Trophoblast cell (in vitro differentiated cells and primary cell): ENCODE results near the gene OR10H1.

ENCODE experiments used
- DNase-seq, 2 donors: peaks; one replicate each; pipeline ENCODE4 v3.0.0-alpha.2; 2016
- H2AFZ ChIP-seq: 2 replicates; pipeline ENCODE4 v1.6.1; 2013; ENCODE audit warnings: low read length, moderate library complexity, mild to moderate bottlenecking; ENCODE audit not compliant: insufficient read depth, poor library complexity
- H2AK5ac ChIP-seq: 2 replicates; pipeline ENCODE4 v1.6.1; 2013; ENCODE audit warnings: mild to moderate bottlenecking, low read length
- H2BK120ac ChIP-seq: 2 replicates; pipeline ENCODE4 v1.6.1; 2013; ENCODE audit warnings: low read length, mild to moderate bottlenecking, moderate library complexity; ENCODE audit not compliant: insufficient read depth, poor library complexity
- H2BK12ac ChIP-seq: 2 replicates; pipeline ENCODE4 v1.6.1; 2013; ENCODE audit warnings: mild to moderate bottlenecking, low read length, moderate library complexity
- H2BK5ac ChIP-seq: 2 replicates; pipeline ENCODE4 v1.6.1; 2013; ENCODE audit warnings: low read length, low read depth, moderate library complexity, mild to moderate bottlenecking; ENCODE audit not compliant: poor library complexity
- H3K14ac ChIP-seq: 2 replicates; pipeline ENCODE4 v1.6.1; 2013; ENCODE audit warnings: mild to moderate bottlenecking, low read length
- H3K18ac ChIP-seq: 2 replicates; pipeline ENCODE4 v1.6.1; 2013; ENCODE audit warnings: mild to moderate bottlenecking, low read length
- H3K23ac ChIP-seq: 2 replicates; pipeline ENCODE4 v1.6.1; 2013; ENCODE audit warnings: low read length
- H3K27ac ChIP-seq: 2 replicates; pipeline ENCODE4 v1.5.1; 2013; ENCODE audit warnings: low read depth, mild to moderate bottlenecking, inconsistent platforms, low read length, moderate library complexity
- H3K27me3 ChIP-seq: 2 replicates; pipeline ENCODE4 v1.6.1; 2013; ENCODE audit warnings: inconsistent platforms, mild to moderate bottlenecking, low read length, moderate library complexity; ENCODE audit not compliant: insufficient read depth
- H3K36me3 ChIP-seq, 2 experiments: 1 replicate in 1 of 2; 2 replicates in 1 of 2; pipeline ENCODE4 v1.6.1; 2013; ENCODE audit warnings: low read length in 2 of 2, mild to moderate bottlenecking in 2 of 2, moderate library complexity in 1 of 2; ENCODE audit not compliant: insufficient read depth in 2 of 2, control insufficient read depth in 1 of 2
- H3K4ac ChIP-seq: 2 replicates; pipeline ENCODE4 v1.6.1; 2013; ENCODE audit warnings: low read depth, mild to moderate bottlenecking, low read length, moderate library complexity
- H3K4me1 ChIP-seq, 2 experiments: 1 replicate in 1 of 2; 2 replicates in 1 of 2; pipeline ENCODE4 v1.6.1; 2013; ENCODE audit warnings: low read length in 2 of 2, mild to moderate bottlenecking in 2 of 2, moderate library complexity in 1 of 2; ENCODE audit not compliant: insufficient read depth in 2 of 2, control insufficient read depth in 1 of 2
- H3K4me2 ChIP-seq: 2 replicates; pipeline ENCODE4 v1.6.1; 2013; ENCODE audit warnings: inconsistent platforms, mild to moderate bottlenecking, low read length, moderate library complexity
- H3K4me3 ChIP-seq: 2 replicates; pipeline ENCODE4 v1.5.1; 2013; ENCODE audit warnings: mild to moderate bottlenecking, low read depth, low read length, inconsistent platforms
- H3K79me1 ChIP-seq: one replicate; pipeline ENCODE4 v1.6.1; 2013; ENCODE audit warnings: low read length
- H3K79me2 ChIP-seq: 2 replicates; pipeline ENCODE4 v1.6.1; 2013; ENCODE audit warnings: low read length, mild to moderate bottlenecking; ENCODE audit not compliant: control insufficient read depth, insufficient read depth, poor library complexity
- H3K9ac ChIP-seq: 2 replicates; pipeline ENCODE4 v1.6.1; 2013; ENCODE audit warnings: mild to moderate bottlenecking, low read length
- H3K9me3 ChIP-seq: 2 replicates; pipeline ENCODE4 v1.6.1; 2013; ENCODE audit warnings: low read depth, mild to moderate bottlenecking, control low read depth, inconsistent platforms, low read length; ENCODE audit not compliant: insufficient read depth
- H4K12ac ChIP-seq: 2 replicates; pipeline ENCODE4 v1.6.1; 2013; ENCODE audit warnings: low read depth, mild to moderate bottlenecking, low read length, moderate library complexity
- H4K8ac ChIP-seq: 2 replicates; pipeline ENCODE4 v1.6.1; 2013; ENCODE audit warnings: low read depth, mild to moderate bottlenecking, low read length, moderate library complexity
- H4K91ac ChIP-seq: one replicate; pipeline ENCODE4 v1.6.1; 2013; ENCODE audit warnings: low read depth, mild to moderate bottlenecking, low read length, moderate library complexity
- whole genome bisulfite sequencing: extraction: QIAGEN DNeasy Blood & Tissue Kit; methylation state at CpG from one replicate; pipeline ENCODE4 v1.1.7; 2013; ENCODE audit warnings: missing lambda C conversion rate; ENCODE audit not compliant: insufficient read length, insufficient coverage; ENCODE audit errors: extremely low coverage; 5-methylcytosine and 5-hydroxymethylcytosine counted together

OR10H1 gene

GRCh38 chr19:15860522-15860921 is 45.1 kb upstream of the OR10H1 start:
- Histone ChIP-seq H2BK5ac (no peak overlapping the region), H3K23ac (no peak overlapping the region), H3K9me3 (peaks cover 14% of the 10 kb centered on the region), H3K4me3 (no peak overlapping the region), H3K27ac (no peak overlapping the region), H3K27me3 (no peaks in the 10 kb centered on the region), H4K12ac (no peak overlapping the region), H3K4me2 (no peak overlapping the region), H2AK5ac (no peak overlapping the region), H2BK120ac (no peak overlapping the region), H3K9ac (no peak overlapping the region), H2BK12ac (no peak overlapping the region), H3K14ac (no peak overlapping the region), H3K79me2 (no peaks in the 10 kb centered on the region), H4K8ac (no peak overlapping the region), H3K4me1 (no peaks in the 10 kb centered on the region), H3K79me1 (no peaks in the 10 kb centered on the region), H4K91ac (no peak overlapping the region), H3K18ac (no peak overlapping the region), H2AFZ (no peak overlapping the region), H3K4ac (no peak overlapping the region), H3K36me3 (no peaks in the 10 kb centered on the region)
- WGBS, result no CpG with 5 or more reads among the region's 6 CpGs
- DNase-seq, result no peak

GRCh38 chr19:15859187-15859586 is 43.7 kb upstream of the OR10H1 start:
- H2AFZ ChIP-seq, result no peak overlapping the region
- H4K91ac ChIP-seq, result no peak overlapping the region
- no peak overlapping the region for H2BK120ac ChIP-seq
- no peak overlapping the region for H3K23ac ChIP-seq
- no peak overlapping the region for H3K4ac ChIP-seq
- H2BK12ac ChIP-seq, result no peak overlapping the region
- no peaks in the 10 kb centered on the region for H3K79me2 ChIP-seq
- H3K4me3 ChIP-seq, result no peak overlapping the region
- WGBS, result no CpG with 5 or more reads among the region's 6 CpGs
- no peak overlapping the region for H2AK5ac ChIP-seq
- no peak for DNase-seq
- no peak overlapping the region for H4K8ac ChIP-seq
- H3K18ac ChIP-seq, result no peak overlapping the region
- no peaks in the 10 kb centered on the region for H3K27me3 ChIP-seq
- peaks cover 13% of the 10 kb centered on the region for H3K9me3 ChIP-seq
- H3K4me2 ChIP-seq, result no peak overlapping the region
- no peak overlapping the region for H3K27ac ChIP-seq
- no peak overlapping the region for H2BK5ac ChIP-seq
- no peak overlapping the region for H3K9ac ChIP-seq
- H3K4me1 ChIP-seq, result no peaks in the 10 kb centered on the region
- no peaks in the 10 kb centered on the region for H3K36me3 ChIP-seq
- H3K14ac ChIP-seq, result no peak overlapping the region
- H4K12ac ChIP-seq, result no peak overlapping the region
- H3K79me1 ChIP-seq, result no peaks in the 10 kb centered on the region

- no peaks in the 10 kb centered on the region for H3K79me1 ChIP-seq
- no CpG with 5 or more reads among the region's 3 CpGs for WGBS
- H4K12ac ChIP-seq, result no peak overlapping the region
- no peaks in the 10 kb centered on the region for H3K4me1 ChIP-seq
- H2BK5ac ChIP-seq, result no peak overlapping the region
- no peak overlapping the region for H3K9ac ChIP-seq
- H3K9me3 ChIP-seq, result peaks cover 26% of the 10 kb centered on the region
- H3K4me2 ChIP-seq, result no peak overlapping the region
- no peak overlapping the region for H2AFZ ChIP-seq
- H2AK5ac ChIP-seq, result no peak overlapping the region
- H2BK120ac ChIP-seq, result no peak overlapping the region
- H3K23ac ChIP-seq, result no peak overlapping the region
- H3K4ac ChIP-seq, result no peak overlapping the region
- no peak overlapping the region for H3K14ac ChIP-seq
- no peaks in the 10 kb centered on the region for H3K27me3 ChIP-seq
- no peak overlapping the region for H3K27ac ChIP-seq
- H3K79me2 ChIP-seq, result no peaks in the 10 kb centered on the region
- H3K4me3 ChIP-seq, result no peak overlapping the region
- H2BK12ac ChIP-seq, result no peak overlapping the region
- DNase-seq, result no peak
- no peak overlapping the region for H4K8ac ChIP-seq
- no peak overlapping the region for H3K18ac ChIP-seq
- H4K91ac ChIP-seq, result no peak overlapping the region
- H3K36me3 ChIP-seq, result no peaks in the 10 kb centered on the region
Observed at GRCh38 chr19:15850385-15850784, 34.9 kb upstream of the OR10H1 start.

- H3K36me3 ChIP-seq, result no peaks in the 10 kb centered on the region
- no peak overlapping the region for H4K8ac ChIP-seq
- no peak overlapping the region for H4K12ac ChIP-seq
- H2BK12ac ChIP-seq, result no peak overlapping the region
- H2BK5ac ChIP-seq, result no peak overlapping the region
- H3K9ac ChIP-seq, result no peak overlapping the region
- H2BK120ac ChIP-seq, result no peak overlapping the region
- H3K27ac ChIP-seq, result no peak overlapping the region
- no peak overlapping the region for H3K18ac ChIP-seq
- no peak overlapping the region for H3K4me3 ChIP-seq
- H3K79me2 ChIP-seq, result no peaks in the 10 kb centered on the region
- H3K4ac ChIP-seq, result no peak overlapping the region
- no peak overlapping the region for H3K23ac ChIP-seq
- H4K91ac ChIP-seq, result no peak overlapping the region
- H2AFZ ChIP-seq, result no peak overlapping the region
- H3K79me1 ChIP-seq, result no peaks in the 10 kb centered on the region
- no peak overlapping the region for H3K4me2 ChIP-seq
- DNase-seq, result no peak
- H3K9me3 ChIP-seq, result peaks cover 17% of the 10 kb centered on the region
- no peak overlapping the region for H2AK5ac ChIP-seq
- no peak overlapping the region for H3K14ac ChIP-seq
- no peaks in the 10 kb centered on the region for H3K27me3 ChIP-seq
- no CpG with 5 or more reads among the region's 6 CpGs for WGBS
- H3K4me1 ChIP-seq, result no peaks in the 10 kb centered on the region
Observed at GRCh38 chr19:15846923-15847322, 31.5 kb upstream of the OR10H1 start.
